OCI-LY7 (cell line): ENCODE data around the gene SRY. TPM values are rescaled to one million over a fixed set of nuclear protein-coding genes. Genes with fewer than 3 reads are reported as not detected.

Experiments used
- BruUV-seq: library from RNA; stranded (reverse); fragments of 400-500 nt; replicated peaks from 2 replicates; lab custom pipeline; 2021; lab: Mats Ljungman, UMichigan
- CTCF ChIA-PET: fragments of 300-600 bp; sonication (Branson Sonifier 250); formaldehyde crosslinking; loops from one replicate; lab custom pipeline; 2022; ENCODE audit warnings: antibody characterized with exemption; ENCODE audit not compliant: unreplicated experiment; lab: Charles Lee
- POLR2A ChIA-PET: fragments of 300-600 bp; sonication (Branson Sonifier 250); formaldehyde crosslinking; loops from one replicate; lab custom pipeline; 2022; ENCODE audit warnings: antibody characterized with exemption; lab: Charles Lee
- DNase-seq: peaks from one replicate; pipeline ENCODE4 v3.0.0-alpha.2; 2015; ENCODE audit warnings: low spot score
- H2AFZ ChIP-seq: fragments of 200-600 bp; sonication (generic), shearing (Covaris generic); 2 replicates; pipeline ENCODE4 v1.6.1; 2014; ENCODE audit warnings: mild to moderate bottlenecking, antibody characterized with exemption, low read length, moderate library complexity
- H3K27ac ChIP-seq: fragments of 200-600 bp; sonication (generic); 2 replicates; pipeline ENCODE4 v1.5.1; 2014; ENCODE audit warnings: mixed run types, low read depth, mild to moderate bottlenecking, moderate library complexity, low read length, inconsistent platforms; ENCODE audit not compliant: poor library complexity, severe bottlenecking
- H3K36me3 ChIP-seq: fragments of 200-600 bp; sonication (generic); 2 replicates; pipeline ENCODE4 v1.6.1; 2014; ENCODE audit warnings: mild to moderate bottlenecking, antibody characterized with exemption, low read length, moderate library complexity, mixed read lengths; ENCODE audit not compliant: insufficient read depth
- H3K4me1 ChIP-seq: fragments of 200-600 bp; sonication (generic); 2 replicates; pipeline ENCODE4 v1.5.1; 2014; ENCODE audit warnings: mild to moderate bottlenecking, low read length; ENCODE audit not compliant: insufficient read depth, poor library complexity, severe bottlenecking
- H3K4me2 ChIP-seq: fragments of 200-600 bp; sonication (generic); 2 replicates; pipeline ENCODE4 v1.6.1; 2014; ENCODE audit warnings: mild to moderate bottlenecking, low read length
- H3K4me3 ChIP-seq: fragments of 200-600 bp; sonication (generic); 2 replicates; pipeline ENCODE4 v1.5.1; 2014; ENCODE audit warnings: mild to moderate bottlenecking, low read depth, low read length; ENCODE audit not compliant: poor library complexity, severe bottlenecking
- H3K79me2 ChIP-seq: fragments of 200-600 bp; sonication (generic); 2 replicates; pipeline ENCODE4 v1.6.1; 2016; ENCODE audit warnings: low read depth, mild to moderate bottlenecking, low read length, moderate library complexity, mixed read lengths; ENCODE audit not compliant: insufficient read depth
- H3K9me2 ChIP-seq: fragments of 200-600 bp; sonication (generic); 2 replicates; pipeline ENCODE4 v1.6.1; 2016; ENCODE audit warnings: mild to moderate bottlenecking, low read length, mixed read lengths; ENCODE audit not compliant: insufficient read depth
- H3K9me3 ChIP-seq: fragments of 200-600 bp; sonication (generic); 2 replicates; pipeline ENCODE4 v1.6.1; 2014; ENCODE audit warnings: mild to moderate bottlenecking, mixed run types, low read length, mixed read lengths
- H4K20me1 ChIP-seq: fragments of 200-600 bp; sonication (generic); 2 replicates; pipeline ENCODE4 v1.6.1; 2014; ENCODE audit warnings: mild to moderate bottlenecking, antibody characterized with exemption, low read length, moderate library complexity, mixed read lengths; ENCODE audit not compliant: insufficient read depth
- EZH2phosphoT487 ChIP-seq: fragments of 200-600 bp; sonication (generic); IDR thresholded peaks from 2 replicates; pipeline ENCODE4 v1.6.1; 2018; ENCODE audit warnings: low read depth, borderline replicate concordance, mild to moderate bottlenecking, mixed run types, antibody characterized with exemption, low read length, moderate library complexity, mixed read lengths
- intact Hi-C: fragments of 100-400 bp; cut with micrococcal nuclease; formaldehyde crosslinking; loops from one replicate; pipeline ENCODE4 v1.10.0; 2022; ENCODE audit not compliant: unreplicated experiment
- small RNA-seq: library from RNA; depleted of rRNA; stranded (forward); fragments of <200 nt; gene quantifications from one replicate; pipeline ENCODE3, GENCODE V24; 2014
- total RNA-seq, 2 experiments: library from RNA; depleted of rRNA in 1 of 2; stranded (reverse); fragments of >200 nt in 1 of 2; shearing (Covaris generic) in 1 of 2; gene quantifications; 2 replicates each; pipeline ENCODE4 v1.2.3, GENCODE V29; 2014 to 2022
- TF ChIP-seq, protein P1 (sequence below): fragments of 200-600 bp; sonication (generic); conservative IDR thresholded peaks from 2 replicates; pipeline ENCODE4 v1.5.1; 2014; ENCODE audit warnings: mild to moderate bottlenecking, antibody characterized with exemption, low read length, moderate library complexity, mixed read lengths

The SRY gene
- total RNA-seq, 2 experiments from 2014 or later = not detected

DNA sequence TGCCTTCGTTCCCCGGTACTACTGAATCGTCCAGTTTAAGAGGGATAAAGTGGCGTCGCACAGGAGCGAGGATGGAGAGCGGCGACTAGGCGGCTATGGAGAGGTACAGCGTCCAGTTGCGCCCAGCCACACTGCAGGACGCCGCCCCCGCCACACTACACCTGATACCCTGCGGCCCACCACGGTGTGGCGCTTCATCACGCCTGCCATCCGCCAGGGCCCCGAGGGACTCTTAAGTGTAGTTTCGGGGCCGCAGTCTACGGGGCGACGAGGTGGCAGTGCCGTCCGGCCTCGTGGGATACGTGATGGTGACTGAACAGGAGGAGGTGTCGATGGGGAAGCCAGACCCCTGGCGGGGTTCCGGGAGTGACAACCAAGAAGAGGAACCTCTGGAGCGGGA lies 2.3 kb upstream of the SRY start:
- Histone ChIP-seq H3K4me2 (no peak overlapping the region), H3K4me1 (no peaks in the 10 kb centered on the region), H3K79me2 (no peaks in the 10 kb centered on the region), H4K20me1 (no peaks in the 10 kb centered on the region), H3K27ac (no peak overlapping the region), H3K9me2 (no peaks in the 10 kb centered on the region), H2AFZ (no peak overlapping the region), H3K36me3 (no peaks in the 10 kb centered on the region), H3K9me3 (no peaks in the 10 kb centered on the region), H3K4me3 (no peak overlapping the region)
- no TSS peak for BruUV-seq
- ChIA-PET CTCF (no interaction called here), POLR2A (no interaction called here)
- no peak for DNase-seq
- TF ChIP-seq, protein P1, sequence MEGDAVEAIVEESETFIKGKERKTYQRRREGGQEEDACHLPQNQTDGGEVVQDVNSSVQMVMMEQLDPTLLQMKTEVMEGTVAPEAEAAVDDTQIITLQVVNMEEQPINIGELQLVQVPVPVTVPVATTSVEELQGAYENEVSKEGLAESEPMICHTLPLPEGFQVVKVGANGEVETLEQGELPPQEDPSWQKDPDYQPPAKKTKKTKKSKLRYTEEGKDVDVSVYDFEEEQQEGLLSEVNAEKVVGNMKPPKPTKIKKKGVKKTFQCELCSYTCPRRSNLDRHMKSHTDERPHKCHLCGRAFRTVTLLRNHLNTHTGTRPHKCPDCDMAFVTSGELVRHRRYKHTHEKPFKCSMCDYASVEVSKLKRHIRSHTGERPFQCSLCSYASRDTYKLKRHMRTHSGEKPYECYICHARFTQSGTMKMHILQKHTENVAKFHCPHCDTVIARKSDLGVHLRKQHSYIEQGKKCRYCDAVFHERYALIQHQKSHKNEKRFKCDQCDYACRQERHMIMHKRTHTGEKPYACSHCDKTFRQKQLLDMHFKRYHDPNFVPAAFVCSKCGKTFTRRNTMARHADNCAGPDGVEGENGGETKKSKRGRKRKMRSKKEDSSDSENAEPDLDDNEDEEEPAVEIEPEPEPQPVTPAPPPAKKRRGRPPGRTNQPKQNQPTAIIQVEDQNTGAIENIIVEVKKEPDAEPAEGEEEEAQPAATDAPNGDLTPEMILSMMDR = no peak
- TF ChIP-seq EZH2phosphoT487 = no peak
- intact Hi-C loops = no loop called here

DNA sequence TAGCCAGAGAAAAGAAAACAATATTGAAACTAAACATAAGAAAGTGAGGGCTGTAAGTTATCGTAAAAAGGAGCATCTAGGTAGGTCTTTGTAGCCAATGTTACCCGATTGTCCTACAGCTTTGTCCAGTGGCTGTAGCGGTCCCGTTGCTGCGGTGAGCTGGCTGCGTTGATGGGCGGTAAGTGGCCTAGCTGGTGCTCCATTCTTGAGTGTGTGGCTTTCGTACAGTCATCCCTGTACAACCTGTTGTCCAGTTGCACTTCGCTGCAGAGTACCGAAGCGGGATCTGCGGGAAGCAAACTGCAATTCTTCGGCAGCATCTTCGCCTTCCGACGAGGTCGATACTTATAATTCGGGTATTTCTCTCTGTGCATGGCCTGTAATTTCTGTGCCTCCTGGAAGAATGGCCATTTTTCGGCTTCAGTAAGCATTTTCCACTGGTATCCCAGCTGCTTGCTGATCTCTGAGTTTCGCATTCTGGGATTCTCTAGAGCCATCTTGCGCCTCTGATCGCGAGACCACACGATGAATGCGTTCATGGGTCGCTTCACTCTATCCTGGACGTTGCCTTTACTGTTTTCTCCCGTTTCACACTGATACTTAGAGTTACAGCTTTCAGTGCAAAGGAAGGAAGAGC lies 488 bp downstream of the SRY start:
- no peak for DNase-seq
- intact Hi-C loops = no loop called here
- H3K27ac ChIP-seq = no peak overlapping the region
- no TSS peak for BruUV-seq
- ChIA-PET CTCF (no interaction called here), POLR2A (no interaction called here)
- no peaks in the 10 kb centered on the region for H3K4me1 ChIP-seq
- no peak overlapping the region for H2AFZ ChIP-seq
- H3K79me2 ChIP-seq = no peaks in the 10 kb centered on the region
- H3K4me3 ChIP-seq = no peak overlapping the region
- no peak for TF ChIP-seq EZH2phosphoT487
- TF ChIP-seq, protein P1 = no peak
- no peaks in the 10 kb centered on the region for H3K9me3 ChIP-seq
- H3K4me2 ChIP-seq = no peak overlapping the region
- H4K20me1 ChIP-seq = no peaks in the 10 kb centered on the region
- H3K36me3 ChIP-seq = no peaks in the 10 kb centered on the region
- H3K9me2 ChIP-seq = no peaks in the 10 kb centered on the region

Small RNA genes lying within 50 kb of the gene (small RNA-seq; reads per million reads assigned to genes)
- gene RNU6-1334P (not detected), gene TOMM22P2 (not detected)

Other genes with a start within 250 kb of the SRY start
- 196 and 211 TPM in 2 replicates for gene RPS4Y1, start 53.9 kb upstream of the SRY start, total RNA-seq (2014; rRNA removed; shearing (Covaris generic))
- 265 and 283 TPM in 2 replicates for gene RPS4Y1, start 53.9 kb upstream of the SRY start, total RNA-seq (2022)
- 10.7 and 20.5 TPM in 2 replicates for gene ZFY, start 147.7 kb upstream of the SRY start, total RNA-seq (2014; rRNA removed; shearing (Covaris generic))
- gene ZFY, start 147.7 kb upstream of the SRY start, total RNA-seq (2022) = 16.5 and 22.9 TPM in 2 replicates